Gastrocnemius medialis (tissue), 4 donors: ENCODE data around the gene EGR1. TPM values are rescaled to one million over a fixed set of nuclear protein-coding genes. Genes with fewer than 3 reads are reported as not detected.

Source experiments
- ATAC-seq, 2 donors: fragments of 150-250 bp; one replicate each; pipeline ENCODE4 v1.9.1; 2016
- DNase-seq, 2 donors: peaks; one replicate each; pipeline ENCODE4 v3.0.0-alpha.2; 2019
- H3K27ac ChIP-seq, 4 donors: fragments of 200-600 bp; sonication (generic); 1 replicate in 1 of 4; 2 replicates in 3 of 4; pipeline ENCODE4 v1.5.1; 2016 to 2018; ENCODE audit warnings: mild to moderate bottlenecking in 2 of 4, moderate library complexity in 1 of 4
- H3K27me3 ChIP-seq, 3 donors: fragments of 200-600 bp; sonication (generic) in 2 of 3; 1 replicate in 1 of 3; 2 replicates in 2 of 3; pipeline versions ENCODE4 v1.5.1 to v1.6.0; 2016 to 2019; ENCODE audit warnings: mild to moderate bottlenecking in 1 of 3, moderate library complexity in 1 of 3
- H3K36me3 ChIP-seq, 2 donors: fragments of 200-600 bp; sonication (generic) in 1 of 2; one replicate each; pipeline ENCODE4 v1.5.1; 2017 to 2018
- H3K4me1 ChIP-seq, 2 donors: fragments of 200-600 bp; sonication (generic) in 1 of 2; one replicate each; pipeline ENCODE4 v1.5.1; 2016 to 2017; ENCODE audit warnings: mild to moderate bottlenecking in 2 of 2
- H3K4me3 ChIP-seq, 4 donors: fragments of 200-600 bp; sonication (generic) in 3 of 4; 1 replicate in 1 of 4; 2 replicates in 3 of 4; pipeline ENCODE4 v1.5.1; 2016 to 2019; ENCODE audit warnings: mild to moderate bottlenecking in 2 of 4
- H3K9me3 ChIP-seq, 3 donors: fragments of 200-600 bp; sonication (generic) in 2 of 3; 1 replicate in 1 of 3; 2 replicates in 2 of 3; pipeline ENCODE4 v1.5.1; 2016 to 2019
- POLR2A ChIP-seq, 2 donors: fragments of 450-650 bp; IDR thresholded peaks; one replicate each; pipeline ENCODE4 v1.6.1; 2017; ENCODE audit warnings: antibody characterized with exemption in 2 of 2, mild to moderate bottlenecking in 2 of 2, moderate library complexity in 2 of 2
- in situ Hi-C, 4 donors: fragments of 200-750 bp; cut with MboI; loops; one replicate each; pipeline versions ENCODE4 v1.15.0 to v1.8.0; 2017; ENCODE audit warnings: low sequenced_read_pairs in 4 of 4
- intact Hi-C: fragments of 100-400 bp; cut with DNase I; formaldehyde crosslinking; loops from one replicate; pipeline ENCODE4 v1.15.1; 2023; ENCODE audit warnings: low total_unique reads
- total RNA-seq, 4 donors: library from RNA; depleted of rRNA; stranded (reverse); fragments of >200 nt; gene quantifications; one replicate each; pipeline versions ENCODE4 v1.1.0 to v1.2.3, GENCODE V29; 2016
- TF ChIP-seq, protein P1 (sequence below), 5 experiments: fragments of 450-650 bp in 3 of 5; fragments of 200-600 bp in 2 of 5; sonication (generic) in 2 of 5; IDR thresholded peaks in 4 of 5; conservative IDR thresholded peaks in 1 of 5; 1 replicate in 4 of 5; 2 replicates in 1 of 5; pipeline ENCODE4 v1.5.1; 2016 to 2019; ENCODE audit warnings: antibody characterized with exemption in 5 of 5, mild to moderate bottlenecking in 3 of 5, moderate library complexity in 3 of 5

EGR1 gene
- 10 to 100 TPM in 1 of 4 donors, 1 to 10 TPM in 3; 1.1 to 16.4 (median 7.2) TPM for total RNA-seq

DNA sequence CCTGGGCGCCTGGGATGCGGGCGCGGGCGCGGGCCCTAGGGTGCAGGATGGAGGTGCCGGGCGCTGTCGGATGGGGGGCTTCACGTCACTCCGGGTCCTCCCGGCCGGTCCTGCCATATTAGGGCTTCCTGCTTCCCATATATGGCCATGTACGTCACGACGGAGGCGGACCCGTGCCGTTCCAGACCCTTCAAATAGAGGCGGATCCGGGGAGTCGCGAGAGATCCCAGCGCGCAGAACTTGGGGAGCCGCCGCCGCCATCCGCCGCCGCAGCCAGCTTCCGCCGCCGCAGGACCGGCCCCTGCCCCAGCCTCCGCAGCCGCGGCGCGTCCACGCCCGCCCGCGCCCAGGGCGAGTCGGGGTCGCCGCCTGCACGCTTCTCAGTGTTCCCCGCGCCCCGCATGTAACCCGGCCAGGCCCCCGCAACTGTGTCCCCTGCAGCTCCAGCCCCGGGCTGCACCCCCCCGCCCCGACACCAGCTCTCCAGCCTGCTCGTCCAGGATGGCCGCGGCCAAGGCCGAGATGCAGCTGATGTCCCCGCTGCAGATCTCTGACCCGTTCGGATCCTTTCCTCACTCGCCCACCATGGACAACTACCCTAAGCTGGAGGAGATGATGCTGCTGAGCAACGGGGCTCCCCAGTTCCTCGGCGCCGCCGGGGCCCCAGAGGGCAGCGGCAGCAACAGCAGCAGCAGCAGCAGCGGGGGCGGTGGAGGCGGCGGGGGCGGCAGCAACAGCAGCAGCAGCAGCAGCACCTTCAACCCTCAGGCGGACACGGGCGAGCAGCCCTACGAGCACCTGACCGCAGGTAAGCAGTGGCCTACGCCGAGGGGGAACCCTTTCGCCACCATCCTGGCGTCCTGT is at the start of gene EGR1:
EGR1 (plus strand) TSS at position 219 of the 864 bp plus-strand sequence; CDS start at position 502, 283 bp downstream.
- Histone ChIP-seq H3K9me3 (no peaks in the 10 kb centered on the region), H3K27ac (peak within 1 kb of the TSS; percentile 94 to 99 (median 96)), H3K4me1 (peaks cover 14 to 22% of the 10 kb centered on the region in 2 donors), H3K27me3 (peaks cover 0 to 6% (median 0%) of the 10 kb centered on the region in 3 donors), H3K4me3 (peak within 1 kb of the TSS; percentile 78 to 98 (median 90)), H3K36me3 (no peaks in the 10 kb centered on the region)
- TF ChIP-seq, protein P1, sequence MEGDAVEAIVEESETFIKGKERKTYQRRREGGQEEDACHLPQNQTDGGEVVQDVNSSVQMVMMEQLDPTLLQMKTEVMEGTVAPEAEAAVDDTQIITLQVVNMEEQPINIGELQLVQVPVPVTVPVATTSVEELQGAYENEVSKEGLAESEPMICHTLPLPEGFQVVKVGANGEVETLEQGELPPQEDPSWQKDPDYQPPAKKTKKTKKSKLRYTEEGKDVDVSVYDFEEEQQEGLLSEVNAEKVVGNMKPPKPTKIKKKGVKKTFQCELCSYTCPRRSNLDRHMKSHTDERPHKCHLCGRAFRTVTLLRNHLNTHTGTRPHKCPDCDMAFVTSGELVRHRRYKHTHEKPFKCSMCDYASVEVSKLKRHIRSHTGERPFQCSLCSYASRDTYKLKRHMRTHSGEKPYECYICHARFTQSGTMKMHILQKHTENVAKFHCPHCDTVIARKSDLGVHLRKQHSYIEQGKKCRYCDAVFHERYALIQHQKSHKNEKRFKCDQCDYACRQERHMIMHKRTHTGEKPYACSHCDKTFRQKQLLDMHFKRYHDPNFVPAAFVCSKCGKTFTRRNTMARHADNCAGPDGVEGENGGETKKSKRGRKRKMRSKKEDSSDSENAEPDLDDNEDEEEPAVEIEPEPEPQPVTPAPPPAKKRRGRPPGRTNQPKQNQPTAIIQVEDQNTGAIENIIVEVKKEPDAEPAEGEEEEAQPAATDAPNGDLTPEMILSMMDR (IDR thresholded peaks at IDR 0.05 in 4 of 5, conservative IDR thresholded peaks at IDR 0.05 in 1 of 5), result no peak
- TF ChIP-seq POLR2A (IDR thresholded peaks at IDR 0.05), result peak; percentile 86 to 96
- DNase-seq, result peak; percentile 89 to 91
- ATAC-seq, result peak; percentile 73 to 75
- intact Hi-C loops (loop anchor here (1.0 to 10.0 kb wide), 3 partner anchors 27 to 799 kb away; partner anchors contain the start of gene ETF1), in situ Hi-C loops (loop anchor here in 1 of 4 donors (5.0 kb wide), 1 partner anchor 37 kb away; no protein-coding TSS in a partner anchor)

DNA sequence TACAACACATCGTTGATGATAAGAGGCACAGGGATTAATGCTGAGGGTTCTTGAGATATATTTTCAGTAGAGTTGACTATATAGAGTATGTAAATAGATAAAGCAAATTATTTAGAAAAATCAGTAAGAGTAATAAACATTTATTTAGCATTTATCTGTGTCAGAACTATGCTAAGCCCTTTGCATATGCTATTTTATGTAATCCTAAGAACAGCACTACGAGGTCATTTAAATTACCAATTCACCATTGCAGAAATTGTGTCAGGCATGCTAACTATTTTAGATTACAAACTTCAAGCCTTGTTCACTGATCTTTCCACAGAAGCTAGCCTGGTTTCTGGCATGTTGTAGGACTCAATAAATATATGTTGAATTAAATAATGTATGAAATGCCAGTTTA is 46.8 kb upstream of the EGR1 start:
- in situ Hi-C loops, result loop anchor here in 3 of 4 donors (10.0 to 25.0 kb wide), 3 partner anchors 106 to 206 kb away; partner anchors contain the start of gene CDC23 (in 1 of the 3)
- H3K36me3 ChIP-seq, result peaks cover 2 to 87% of the 10 kb centered on the region in 2 donors

DNA sequence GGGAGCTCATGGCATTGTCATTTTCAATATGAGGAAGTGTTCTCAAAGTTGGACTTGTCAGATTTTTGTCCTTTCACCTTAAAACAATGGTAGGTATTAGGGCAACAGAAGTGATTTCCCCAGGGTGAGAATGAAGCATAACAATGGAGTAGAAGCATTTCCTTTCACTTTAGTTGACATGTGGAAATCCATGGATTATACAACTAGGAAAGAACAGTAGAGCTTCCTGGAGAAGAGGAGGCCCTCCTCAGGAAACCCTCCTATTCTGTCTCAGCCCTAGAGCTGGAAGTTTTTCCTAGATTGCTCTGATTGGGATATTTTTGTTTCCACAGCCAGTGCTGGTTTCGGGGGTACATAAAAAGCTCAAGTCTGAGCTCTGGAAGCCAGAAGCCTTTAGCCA is 40.2 kb upstream of the EGR1 start:
- intact Hi-C loops, result no loop called here
- ATAC-seq (peak; percentile 30 to 33), DNase-seq (no peak)
- TF ChIP-seq, protein P1 (IDR thresholded peaks at IDR 0.05 in 4 of 5, conservative IDR thresholded peaks at IDR 0.05 in 1 of 5), result no peak
- TF ChIP-seq POLR2A (IDR thresholded peaks at IDR 0.05), result no peak
- in situ Hi-C loops, result no loop called here
- H3K27ac ChIP-seq, result peak overlapping the region in 1 of 4 donors; percentile 3
- H3K4me3 ChIP-seq, result no peak overlapping the region
- H3K9me3 ChIP-seq, result no peaks in the 10 kb centered on the region
- H3K36me3 ChIP-seq, result peaks cover 0 to 98% of the 10 kb centered on the region in 2 donors
- no peaks in the 10 kb centered on the region for H3K4me1 ChIP-seq
- no peaks in the 10 kb centered on the region for H3K27me3 ChIP-seq

More for the DNA sequence above, 46.8 kb upstream of the EGR1 start:
- TF ChIP-seq POLR2A (IDR thresholded peaks at IDR 0.05), result no peak
- TF ChIP-seq, protein P1 (IDR thresholded peaks at IDR 0.05 in 4 of 5, conservative IDR thresholded peaks at IDR 0.05 in 1 of 5), result no peak
- Histone ChIP-seq H3K27ac (no peak overlapping the region), H3K9me3 (no peaks in the 10 kb centered on the region), H3K4me3 (no peak overlapping the region), H3K27me3 (no peaks in the 10 kb centered on the region), H3K4me1 (no peaks in the 10 kb centered on the region)
- intact Hi-C loops, result no loop called here
- no peak for DNase-seq
- no peak for ATAC-seq

DNA sequence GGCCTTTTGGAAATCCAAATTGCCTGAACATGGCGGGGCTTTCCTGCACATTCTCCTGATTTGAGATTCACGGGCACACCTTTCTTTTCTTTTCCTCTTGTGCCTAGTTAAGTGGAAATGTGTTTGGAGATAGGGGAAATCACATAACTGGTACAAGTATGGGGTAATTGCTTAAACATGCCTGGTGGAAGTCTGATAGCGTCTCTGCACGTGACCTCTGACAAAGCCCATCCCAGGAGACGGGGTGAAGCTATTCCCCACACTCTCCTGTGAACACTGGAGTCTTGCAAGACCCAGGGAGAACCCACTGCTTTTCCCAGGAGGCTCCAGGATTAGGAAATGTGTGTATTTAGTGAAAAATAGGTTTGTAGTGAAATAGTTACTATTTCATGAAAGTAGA is 29.3 kb upstream of the EGR1 start:
- H3K9me3 ChIP-seq, result no peaks in the 10 kb centered on the region
- in situ Hi-C loops, result no loop called here
- no peaks in the 10 kb centered on the region for H3K27me3 ChIP-seq
- ATAC-seq, result no peak
- TF ChIP-seq POLR2A (IDR thresholded peaks at IDR 0.05), result no peak
- TF ChIP-seq, protein P1 (IDR thresholded peaks at IDR 0.05 in 4 of 5, conservative IDR thresholded peaks at IDR 0.05 in 1 of 5), result no peak
- H3K36me3 ChIP-seq, result peaks cover 0 to 58% of the 10 kb centered on the region in 2 donors
- H3K4me1 ChIP-seq, result peaks cover 11 to 14% of the 10 kb centered on the region in 2 donors
- no peak for DNase-seq
- H3K4me3 ChIP-seq, result no peak overlapping the region
- H3K27ac ChIP-seq, result peak overlapping the region in 2 of 4 donors; percentile 4 to 47
- intact Hi-C loops, result no loop called here
